Measurements from ENCODE around the gene CACNA1C.
A peak's percentile ranks its signal among the peaks of the same experiment; 100 is the strongest.

The CACNA1C gene

GRCh38 chr12:2263901-2264300, 211.1 kb downstream of the CACNA1C start:
- DNase-seq: no peak

- DNase-seq: no peak
These were observed 212.0 kb downstream of the CACNA1C start for GRCh38 chr12:2264651-2265232.

GRCh38 chr12:2265461-2266167, 212.8 kb downstream of the CACNA1C start:
- DNase-seq: no peak

GRCh38 chr12:2266666-2267620, 214.2 kb downstream of the CACNA1C start:
- no peak for DNase-seq

GRCh38 chr12:2267703-2268470, 215.1 kb downstream of the CACNA1C start:
- no peak for DNase-seq

GRCh38 chr12:2268471-2269286, 215.9 kb downstream of the CACNA1C start:
- DNase-seq: no peak

- no peak for DNase-seq
These were observed 218.1 kb downstream of the CACNA1C start for GRCh38 chr12:2270846-2271245.

- no peak for DNase-seq
These were observed 219.2 kb downstream of the CACNA1C start for GRCh38 chr12:2271961-2272360.

- no peak for DNase-seq
These were observed 220.5 kb downstream of the CACNA1C start for GRCh38 chr12:2273288-2273687.

- no peak for DNase-seq
These were observed 221.0 kb downstream of the CACNA1C start for GRCh38 chr12:2273751-2274150.

GRCh38 chr12:2274733-2275132, 221.9 kb downstream of the CACNA1C start:
- no peak for DNase-seq

GRCh38 chr12:2276288-2277033, 223.7 kb downstream of the CACNA1C start:
- DNase-seq: no peak

- DNase-seq: no peak
These were observed 224.8 kb downstream of the CACNA1C start for GRCh38 chr12:2277492-2278155.

- DNase-seq: no peak
These were observed 228.7 kb downstream of the CACNA1C start for GRCh38 chr12:2281446-2281845.

- DNase-seq: no peak
These were observed 229.5 kb downstream of the CACNA1C start for GRCh38 chr12:2282318-2282717.

- no peak for DNase-seq
These were observed 230.7 kb downstream of the CACNA1C start for GRCh38 chr12:2283480-2283879.

GRCh38 chr12:2283916-2284315, 231.1 kb downstream of the CACNA1C start:
- DNase-seq: no peak

- no peak for DNase-seq
These were observed 231.6 kb downstream of the CACNA1C start for GRCh38 chr12:2284321-2284813.

- DNase-seq: peak; percentile 15 to 46
These were observed 232.1 kb downstream of the CACNA1C start for GRCh38 chr12:2284857-2285256.

- DNase-seq: no peak
These were observed 232.7 kb downstream of the CACNA1C start for GRCh38 chr12:2285462-2285861.
